H9 (cell line): ENCODE data around the gene CCDC86. TPM values are rescaled to one million over a fixed set of nuclear protein-coding genes. Genes with fewer than 3 reads are reported as not detected.

Source experiments
- DNase-seq: peaks from one replicate; pipeline ENCODE4 v3.0.0-alpha.2; 2017
- H2AFZ ChIP-seq: one replicate; pipeline ENCODE4 v1.6.1; 2013; ENCODE audit warnings: mild to moderate bottlenecking, low read length, control low read depth, moderate library complexity
- H2AK5ac ChIP-seq: 2 replicates; pipeline ENCODE4 v1.6.1; 2013; ENCODE audit warnings: low read length, control low read depth, mixed read lengths; ENCODE audit not compliant: insufficient read length
- H2BK120ac ChIP-seq: one replicate; pipeline ENCODE4 v1.6.1; 2013; ENCODE audit warnings: low read depth, mild to moderate bottlenecking, low read length, control low read depth, inconsistent platforms; ENCODE audit not compliant: poor library complexity, severe bottlenecking
- H2BK12ac ChIP-seq: 2 replicates; pipeline ENCODE4 v1.6.1; 2013; ENCODE audit warnings: low read length, control low read depth, mixed read lengths, low read depth; ENCODE audit not compliant: insufficient read length
- H2BK15ac ChIP-seq: 2 replicates; pipeline ENCODE4 v1.6.1; 2013; ENCODE audit warnings: low read depth, low read length, control low read depth
- H2BK20ac ChIP-seq: one replicate; pipeline ENCODE4 v1.6.1; 2013; ENCODE audit warnings: low read depth, mild to moderate bottlenecking, low read length, control low read depth, inconsistent platforms; ENCODE audit not compliant: poor library complexity, severe bottlenecking
- H2BK5ac ChIP-seq: 2 replicates; pipeline ENCODE4 v1.6.1; 2013; ENCODE audit warnings: low read length, control low read depth, mixed read lengths; ENCODE audit not compliant: insufficient read length
- H3K14ac ChIP-seq: 2 replicates; pipeline ENCODE4 v1.6.1; 2013; ENCODE audit warnings: low read length, control low read depth; ENCODE audit not compliant: insufficient read depth
- H3K18ac ChIP-seq: 2 replicates; pipeline ENCODE4 v1.6.1; 2013; ENCODE audit warnings: low read depth, mild to moderate bottlenecking, mixed read lengths, low read length, control low read depth; ENCODE audit not compliant: insufficient read length
- H3K23ac ChIP-seq: 2 replicates; pipeline ENCODE4 v1.6.1; 2013; ENCODE audit warnings: low read length, control low read depth, mixed read lengths, low read depth; ENCODE audit not compliant: insufficient read length
- H3K23me2 ChIP-seq: 2 replicates; pipeline ENCODE4 v1.6.1; 2013; ENCODE audit warnings: low read depth, mild to moderate bottlenecking, mixed read lengths, low read length, control low read depth; ENCODE audit not compliant: insufficient read length, poor library complexity, severe bottlenecking
- H3K27ac ChIP-seq: 2 replicates; pipeline ENCODE4 v1.5.1; 2013; ENCODE audit warnings: low read length, control low read depth, mixed read lengths, low read depth; ENCODE audit not compliant: insufficient read length
- H3K27me3 ChIP-seq: 2 replicates; pipeline ENCODE4 v1.6.1; 2013; ENCODE audit warnings: low read length, control low read depth, inconsistent platforms; ENCODE audit not compliant: insufficient read depth
- H3K4ac ChIP-seq: 2 replicates; pipeline ENCODE4 v1.6.1; 2013; ENCODE audit warnings: low read depth, mild to moderate bottlenecking, control low read depth, inconsistent platforms, low read length, moderate library complexity
- H3K4me1 ChIP-seq: 2 replicates; pipeline ENCODE4 v1.6.1; 2013; ENCODE audit warnings: low read length, control low read depth, inconsistent platforms; ENCODE audit not compliant: insufficient read depth
- H3K4me2 ChIP-seq: 2 replicates; pipeline ENCODE4 v1.6.1; 2013; ENCODE audit warnings: low read length, control low read depth, mixed read lengths; ENCODE audit not compliant: insufficient read length, insufficient read depth
- H3K56ac ChIP-seq: 2 replicates; pipeline ENCODE4 v1.6.1; 2013; ENCODE audit warnings: low read depth, mild to moderate bottlenecking, mixed read lengths, low read length, control low read depth; ENCODE audit not compliant: insufficient read length
- H3K79me1 ChIP-seq: 2 replicates; pipeline ENCODE4 v1.6.1; 2013; ENCODE audit warnings: low read depth, mild to moderate bottlenecking, moderate library complexity, low read length, control low read depth, inconsistent platforms; ENCODE audit not compliant: insufficient read depth, poor library complexity, severe bottlenecking
- H3K79me2 ChIP-seq: 2 replicates; pipeline ENCODE4 v1.6.1; 2013; ENCODE audit warnings: low read length, control low read depth, inconsistent platforms; ENCODE audit not compliant: insufficient read depth
- H3K9ac ChIP-seq: 2 replicates; pipeline ENCODE4 v1.6.1; 2013; ENCODE audit warnings: low read length, control low read depth, mixed read lengths; ENCODE audit not compliant: insufficient read length; ENCODE audit errors: extremely low read depth
- H3K9me3 ChIP-seq: one replicate; pipeline ENCODE4 v1.6.1; 2013; ENCODE audit warnings: low read depth, low read length, inconsistent platforms; ENCODE audit not compliant: control insufficient read depth
- H3T11ph ChIP-seq: one replicate; pipeline ENCODE4 v1.6.1; 2013; ENCODE audit warnings: mild to moderate bottlenecking, low read length, control low read depth, inconsistent platforms
- H4K20me1 ChIP-seq: one replicate; pipeline ENCODE4 v1.6.1; 2013; ENCODE audit not compliant: control insufficient read depth, insufficient read length, insufficient read depth
- H4K5ac ChIP-seq: 2 replicates; pipeline ENCODE4 v1.6.1; 2013; ENCODE audit warnings: low read depth, mild to moderate bottlenecking, mixed read lengths, low read length, control low read depth; ENCODE audit not compliant: insufficient read length
- H4K8ac ChIP-seq: replicated peaks from 2 replicates; pipeline ENCODE4 v1.6.1; 2013; ENCODE audit warnings: low read length, control low read depth, mixed read lengths, low read depth; ENCODE audit not compliant: insufficient read length
- H4K91ac ChIP-seq: 2 replicates; pipeline ENCODE4 v1.6.1; 2013; ENCODE audit warnings: low read depth, mild to moderate bottlenecking, moderate library complexity, mixed read lengths, low read length, control low read depth; ENCODE audit not compliant: insufficient read length
- H3K27ac Mint-ChIP-seq, 3 experiments: 2 replicates in 2 of 3; 3 replicates in 1 of 3; pipeline ENCODE4 v1.8.0; 2020 to 2021; ENCODE audit warnings: mixed read lengths in 3 of 3, mild to moderate bottlenecking in 1 of 3, moderate library complexity in 1 of 3
- H3K27me3 Mint-ChIP-seq: 2 replicates; pipeline ENCODE4 v1.8.0; 2021; ENCODE audit warnings: low read depth, mild to moderate bottlenecking, moderate library complexity, mixed read lengths
- H3K36me3 Mint-ChIP-seq, 3 experiments: 2 replicates in 2 of 3; 3 replicates in 1 of 3; pipeline ENCODE4 v1.8.0; 2020 to 2021; ENCODE audit warnings: low read depth in 3 of 3, mixed read lengths in 3 of 3; ENCODE audit not compliant: insufficient read depth in 1 of 3
- H3K4me1 Mint-ChIP-seq, 2 experiments: 2 replicates each; pipeline ENCODE4 v1.8.0; 2020; ENCODE audit warnings: mixed read lengths in 2 of 2
- H3K4me3 Mint-ChIP-seq, 2 experiments: 2 replicates in 1 of 2; 3 replicates in 1 of 2; pipeline ENCODE4 v1.8.0; 2020 to 2021; ENCODE audit warnings: mild to moderate bottlenecking in 2 of 2, mixed read lengths in 2 of 2, moderate library complexity in 1 of 2
- H3K9me3 Mint-ChIP-seq, 2 experiments: 2 replicates in 1 of 2; 3 replicates in 1 of 2; pipeline ENCODE4 v1.8.0; 2020; ENCODE audit warnings: mild to moderate bottlenecking in 2 of 2, mixed read lengths in 2 of 2, moderate library complexity in 1 of 2
- CTCF ChIP-seq: fragments of 200-600 bp; sonication (generic); conservative IDR thresholded peaks from 3 replicates; pipeline ENCODE4 v1.8.0; 2021; ENCODE audit warnings: antibody characterized with exemption, mild to moderate bottlenecking
- WGBS: extraction: QIAGEN DNeasy Blood & Tissue Kit; methylation state at CpG from one replicate; pipeline ENCODE4 v1.1.7; 2013; ENCODE audit warnings: missing lambda C conversion rate, low lambda C conversion rate, mixed read lengths; ENCODE audit not compliant: insufficient read length; ENCODE audit errors: extremely low coverage; 5-methylcytosine and 5-hydroxymethylcytosine counted together
- total RNA-seq: library from RNA; stranded (reverse); gene quantifications from 2 replicates; pipeline ENCODE4 v1.2.1, GENCODE V29; 2021

CCDC86 gene
- total RNA-seq, 1 experiment from 2014 or later: 82.3 TPM

- no peak for TF ChIP-seq CTCF
- no peak overlapping the region for H3K4me2 ChIP-seq
- H2BK12ac ChIP-seq: no peak overlapping the region
- Mint-ChIP-seq H3K9me3 (no peaks in the 10 kb centered on the region), H3K4me3 (no peak overlapping the region), H3K4me1 (peaks cover 8 to 9% of the 10 kb centered on the region in 2 experiments), H3K27ac (no peak overlapping the region), H3K27me3 (no peaks in the 10 kb centered on the region; the same call in 1 of the 2 replicates), H3K36me3 (peaks cover 0 to 10% (median 0%) of the 10 kb centered on the region in 3 experiments; a peak in 2 of 7 replicates)
- no peak overlapping the region for H4K8ac ChIP-seq
- no peak overlapping the region for H2AK5ac ChIP-seq
- no peak for DNase-seq
- H4K20me1 ChIP-seq: no peaks in the 10 kb centered on the region
- H3K27me3 ChIP-seq: no peaks in the 10 kb centered on the region
- H2BK120ac ChIP-seq: no peak overlapping the region
- H3K27ac ChIP-seq: no peak overlapping the region
- H3K9ac ChIP-seq: no peak overlapping the region
- no peak overlapping the region for H2BK15ac ChIP-seq
- no peaks in the 10 kb centered on the region for H3K79me1 ChIP-seq
- no peak overlapping the region for H4K5ac ChIP-seq
- H3K14ac ChIP-seq: no peak overlapping the region; the same call in 1 of the 2 replicates
- H3K4ac ChIP-seq: no peak overlapping the region
- no peak overlapping the region for H3K18ac ChIP-seq
- no peak overlapping the region for H2BK20ac ChIP-seq
- no peaks in the 10 kb centered on the region for H3K79me2 ChIP-seq
- WGBS: no CpG with 5 or more reads among the region's 7 CpGs
- no peak overlapping the region for H3K56ac ChIP-seq
- H3K4me1 ChIP-seq: peaks cover 2% of the 10 kb centered on the region; the same call in 1 of the 2 replicates
- no peak overlapping the region for H2BK5ac ChIP-seq
- H3K23ac ChIP-seq: no peak overlapping the region
- no peaks in the 10 kb centered on the region for H3K23me2 ChIP-seq
- H3K9me3 ChIP-seq: no peaks in the 10 kb centered on the region
- H4K91ac ChIP-seq: no peak overlapping the region
- H3T11ph ChIP-seq: no peak overlapping the region
- no peak overlapping the region for H2AFZ ChIP-seq
Observed at GRCh38 chr11:60875366-60876167, 33.7 kb downstream of the CCDC86 start.
